ENCODE data around the gene ARL5B. TPM values are rescaled to one million over a fixed set of nuclear protein-coding genes. Genes with fewer than 3 reads are reported as not detected.

Gene ARL5B
- total and polyA plus RNA-seq, 2 of the 4 experiments (the other 2 are of a cell fraction): 5.9 to 12.0 TPM

DNA sequence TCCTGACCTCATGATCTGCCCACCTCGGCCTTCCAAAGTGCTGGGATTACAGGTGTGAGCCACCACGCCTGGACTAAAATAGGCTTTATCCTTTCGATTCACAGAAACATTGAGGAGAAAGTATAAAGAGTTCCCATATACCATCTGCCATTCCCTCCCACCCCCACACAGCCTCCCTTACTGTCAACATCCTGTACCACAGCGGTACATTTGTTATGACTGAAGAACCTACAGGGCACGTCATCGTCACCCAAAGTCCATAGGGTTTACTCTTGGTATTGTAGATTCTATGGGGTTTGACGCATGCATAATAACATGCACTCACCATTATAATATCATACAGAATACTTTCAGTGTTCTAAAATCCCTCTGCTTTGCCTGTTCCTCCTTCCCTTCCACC, 28.0 kb downstream of the ARL5B start:
- ChIA-PET CTCF (no interaction called here), POLR2A (ENCODE audit: unreplicated experiment) (no interaction called here)

More for the DNA sequence above, 28.0 kb downstream of the ARL5B start:
- Histone ChIP-seq H4K8ac (ENCODE audit: low read depth in 2 of 2, low read length in 2 of 2) (no peak overlapping the region), H2BK20ac (ENCODE audit: low read depth, low read length) (no peak overlapping the region), H2BK120ac (ENCODE audit: low read depth, low read length) (no peak overlapping the region), H2AK9ac (replicated peaks; ENCODE audit: low read depth, low read length, poor library complexity) (no peak overlapping the region), H4K91ac (ENCODE audit: insufficient read depth, low read depth, low read length) (no peak overlapping the region), H3K4me2 (ENCODE audit: low read depth, low read length) (no peak overlapping the region), H3K4me3 (ENCODE audit: insufficient read depth, low read depth, low read length) (no peak overlapping the region), H3K36me3 (ENCODE audit: control insufficient read depth, insufficient read depth, low read length) (peaks cover 4% of the 10 kb centered on the region; the same call in 1 of the 2 replicates), H3K23ac (ENCODE audit: low read depth, low read length) (no peak overlapping the region), H3K27me3 (ENCODE audit: control insufficient read depth, insufficient read depth, low read length) (no peaks in the 10 kb centered on the region), H3K9ac (ENCODE audit: low read depth, low read length) (no peak overlapping the region), H4K5ac (ENCODE audit: low read depth, low read length) (no peak overlapping the region), H3K18ac (ENCODE audit: low read depth, low read length) (no peak overlapping the region), H3K4ac (ENCODE audit: low read depth, low read length) (no peak overlapping the region), H3K56ac (ENCODE audit: extremely low read depth, insufficient read depth, low read length) (no peak overlapping the region), H2BK5ac (ENCODE audit: low read depth, low read length, poor library complexity, severe bottlenecking) (no peak overlapping the region), H3K14ac (replicated peaks; ENCODE audit: low read depth, low read length) (no peak overlapping the region; the same call in 1 of the 2 replicates), H3K9me1 (ENCODE audit: insufficient read depth, low read length) (no peaks in the 10 kb centered on the region), H3K4me1 (ENCODE audit: control insufficient read depth, insufficient read depth, low read length) (peaks cover 6% of the 10 kb centered on the region), H2AFZ (replicated peaks; ENCODE audit: low read length, poor library complexity) (no peak overlapping the region), H2BK15ac (ENCODE audit: low read depth, low read length) (no peak overlapping the region), H3K27ac (ENCODE audit: insufficient read depth, low read length) (no peak overlapping the region), H2AK5ac (ENCODE audit: low read depth, low read length) (no peak overlapping the region), H4K20me1 (ENCODE audit: insufficient read depth, low read length) (no peaks in the 10 kb centered on the region), H3K79me1 (ENCODE audit: low read depth in 1 of 2, low read length in 2 of 2) (no peaks in the 10 kb centered on the region), H3K9me3 (ENCODE audit: control insufficient read depth, insufficient read depth, low read length) (no peaks in the 10 kb centered on the region)
- BruUV-seq (replicated peaks): no TSS peak
- no peak for TF ChIP-seq SMC3 (IDR thresholded peaks at IDR 0.05; ENCODE audit: low read depth, low read length)
- TF ChIP-seq RCOR1 (IDR thresholded peaks at IDR 0.05; ENCODE audit: insufficient replicate concordance, low read length): no peak
- no peak for TF ChIP-seq POLR2A (IDR thresholded peaks at IDR 0.05; ENCODE audit: low read depth, low read length)
- TF ChIP-seq, protein P1, sequence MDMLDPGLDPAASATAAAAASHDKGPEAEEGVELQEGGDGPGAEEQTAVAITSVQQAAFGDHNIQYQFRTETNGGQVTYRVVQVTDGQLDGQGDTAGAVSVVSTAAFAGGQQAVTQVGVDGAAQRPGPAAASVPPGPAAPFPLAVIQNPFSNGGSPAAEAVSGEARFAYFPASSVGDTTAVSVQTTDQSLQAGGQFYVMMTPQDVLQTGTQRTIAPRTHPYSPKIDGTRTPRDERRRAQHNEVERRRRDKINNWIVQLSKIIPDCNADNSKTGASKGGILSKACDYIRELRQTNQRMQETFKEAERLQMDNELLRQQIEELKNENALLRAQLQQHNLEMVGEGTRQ (IDR thresholded peaks at IDR 0.05; ENCODE audit: low read depth, low read length): no peak
- TF ChIP-seq CHD1 (IDR thresholded peaks at IDR 0.05; ENCODE audit: low read depth, low read length): no peak
- no peak for TF ChIP-seq BHLHE40 (IDR thresholded peaks at IDR 0.05; ENCODE audit: low read depth, low read length)
- TF ChIP-seq RAD21 (IDR thresholded peaks at IDR 0.05; ENCODE audit: low read length): no peak
- no peak for TF ChIP-seq FOS (IDR thresholded peaks at IDR 0.05; ENCODE audit: low read depth, low read length)
- ATAC-seq (ENCODE audit: low read depth): no peak
- dilution Hi-C loops (cut with HindIII; ENCODE audit: low sequenced_read_pairs, unreplicated experiment): no loop called here
- no CpG with 5 or more reads among the region's 7 CpGs for WGBS, 2 experiments (ENCODE audit: extremely low coverage in 2 of 2, insufficient read length in 1 of 2)
- in situ Hi-C loops (cut with MboI; ENCODE audit: low sequenced_read_pairs): loop anchor here (10.0 to 25.0 kb wide), 2 partner anchors 948 to 1100 kb away; no protein-coding TSS in a partner anchor
- DNase-seq: peak; percentile 32
- intact Hi-C loops (cut with micrococcal nuclease): no loop called here

Measured in IMR-90 (cell line).